ENCODE measurements around the gene FAM193B. TPM values are rescaled to one million over a fixed set of nuclear protein-coding genes. Genes with fewer than 3 reads are reported as not detected.

FAM193B gene
- total RNA-seq, 3 donors from 2014 or later (not counting 1 experiment from before 2014, with no cell fraction given) = 203 to 235 (median 216) TPM

DNA sequence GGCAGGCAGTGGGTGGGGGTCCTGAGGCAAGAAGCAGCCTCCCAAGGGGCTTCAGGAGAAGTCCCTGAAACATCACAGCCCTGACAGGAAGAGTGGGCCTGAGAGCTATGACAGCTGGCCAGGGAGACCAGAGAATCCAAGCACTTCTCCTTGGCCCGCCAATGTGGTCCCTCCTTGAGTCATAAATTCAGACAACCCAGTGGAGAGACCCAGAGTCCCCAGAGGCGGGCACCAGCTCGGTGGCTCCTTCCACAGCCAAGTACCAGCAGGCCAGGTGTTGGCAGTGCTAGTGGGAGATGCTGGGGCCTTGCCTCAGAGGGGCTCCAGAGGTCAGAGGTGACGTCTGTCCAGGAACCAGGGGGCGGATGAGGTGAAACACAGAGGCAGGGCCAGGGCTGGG lies 43.2 kb downstream of the FAM193B start:
- H3K36me3 Mint-ChIP-seq = no peaks in the 10 kb centered on the region
- Histone ChIP-seq H3K4me3 (ENCODE audit: low read length) (no peak overlapping the region), H3K27ac (ENCODE audit: low read length) (peak overlapping the region; percentile 81), H3K4me1 (ENCODE audit: control insufficient read depth, insufficient read depth, low read length) (peaks cover 50% of the 10 kb centered on the region), H3K27me3 (ENCODE audit: control insufficient read depth, insufficient read depth, low read length) (no peaks in the 10 kb centered on the region), H3K9me3 (ENCODE audit: control insufficient read depth, insufficient read depth, low read length) (no peaks in the 10 kb centered on the region), H3K36me3 (ENCODE audit: control insufficient read depth, insufficient read depth, low read length) (peaks cover 44% of the 10 kb centered on the region)
- H3K4me1 Mint-ChIP-seq = peaks cover 19 to 35% of the 10 kb centered on the region in 2 donors
- intact Hi-C loops (cut with micrococcal nuclease) = no loop called here
- H3K27ac Mint-ChIP-seq = no peak overlapping the region
- no peak for DNase-seq
- peaks cover 0 to 6% of the 10 kb centered on the region in 2 donors for H3K27me3 Mint-ChIP-seq (ENCODE audit: low read depth in 2 of 2)
- 82% methylated on average over 5 of the region's 5 CpGs for WGBS (ENCODE audit: insufficient coverage)
- ATAC-seq = no peak
- no peaks in the 10 kb centered on the region for H3K9me3 Mint-ChIP-seq
- H3K4me3 Mint-ChIP-seq = no peak overlapping the region
- TF ChIP-seq, protein P1, sequence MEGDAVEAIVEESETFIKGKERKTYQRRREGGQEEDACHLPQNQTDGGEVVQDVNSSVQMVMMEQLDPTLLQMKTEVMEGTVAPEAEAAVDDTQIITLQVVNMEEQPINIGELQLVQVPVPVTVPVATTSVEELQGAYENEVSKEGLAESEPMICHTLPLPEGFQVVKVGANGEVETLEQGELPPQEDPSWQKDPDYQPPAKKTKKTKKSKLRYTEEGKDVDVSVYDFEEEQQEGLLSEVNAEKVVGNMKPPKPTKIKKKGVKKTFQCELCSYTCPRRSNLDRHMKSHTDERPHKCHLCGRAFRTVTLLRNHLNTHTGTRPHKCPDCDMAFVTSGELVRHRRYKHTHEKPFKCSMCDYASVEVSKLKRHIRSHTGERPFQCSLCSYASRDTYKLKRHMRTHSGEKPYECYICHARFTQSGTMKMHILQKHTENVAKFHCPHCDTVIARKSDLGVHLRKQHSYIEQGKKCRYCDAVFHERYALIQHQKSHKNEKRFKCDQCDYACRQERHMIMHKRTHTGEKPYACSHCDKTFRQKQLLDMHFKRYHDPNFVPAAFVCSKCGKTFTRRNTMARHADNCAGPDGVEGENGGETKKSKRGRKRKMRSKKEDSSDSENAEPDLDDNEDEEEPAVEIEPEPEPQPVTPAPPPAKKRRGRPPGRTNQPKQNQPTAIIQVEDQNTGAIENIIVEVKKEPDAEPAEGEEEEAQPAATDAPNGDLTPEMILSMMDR (IDR thresholded peaks at IDR 0.05) = no peak

DNA sequence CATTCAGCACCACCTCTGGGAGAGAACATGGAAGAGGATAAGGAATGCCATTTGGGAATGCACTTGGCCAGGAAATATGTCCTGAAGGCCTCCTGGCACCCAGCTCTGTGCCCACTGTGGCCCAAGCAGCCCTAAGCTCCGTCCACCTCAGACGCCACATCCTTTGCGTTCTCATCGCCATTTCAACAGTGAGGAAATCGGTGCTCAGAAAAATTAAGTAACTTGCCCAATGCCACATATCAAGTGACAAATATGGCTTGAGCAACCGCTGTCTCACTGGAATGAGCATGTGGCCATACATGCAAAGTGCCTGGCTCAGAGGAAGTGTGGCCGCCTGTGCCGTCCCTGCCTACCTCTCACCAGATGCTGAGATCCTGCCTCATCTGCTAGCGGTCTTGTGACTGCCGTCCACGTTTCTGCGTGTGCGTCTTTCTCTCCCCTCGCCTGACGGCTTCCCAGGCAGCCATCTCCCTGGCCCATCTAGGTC lies 43.8 kb downstream of the FAM193B start:
- WGBS (ENCODE audit: insufficient coverage) = 71% methylated on average over 15 of the region's 15 CpGs
- ATAC-seq = peak in 2 of 3 donors; percentile 45 to 79
- H3K4me1 Mint-ChIP-seq = peaks cover 13 to 29% of the 10 kb centered on the region in 2 donors
- peak overlapping the region in 1 of 2 donors; percentile 14 for H3K27ac Mint-ChIP-seq
- peaks cover 0 to 6% of the 10 kb centered on the region in 2 donors for H3K27me3 Mint-ChIP-seq (ENCODE audit: low read depth in 2 of 2)
- Histone ChIP-seq H3K36me3 (ENCODE audit: control insufficient read depth, insufficient read depth, low read length) (peaks cover 43% of the 10 kb centered on the region), H3K4me1 (ENCODE audit: control insufficient read depth, insufficient read depth, low read length) (peaks cover 44% of the 10 kb centered on the region), H3K27ac (ENCODE audit: low read length) (peak overlapping the region; percentile 81), H3K4me3 (ENCODE audit: low read length) (no peak overlapping the region), H3K27me3 (ENCODE audit: control insufficient read depth, insufficient read depth, low read length) (no peaks in the 10 kb centered on the region), H3K9me3 (ENCODE audit: control insufficient read depth, insufficient read depth, low read length) (no peaks in the 10 kb centered on the region)
- H3K4me3 Mint-ChIP-seq = no peak overlapping the region
- intact Hi-C loops (cut with micrococcal nuclease) = no loop called here
- DNase-seq = no peak
- TF ChIP-seq, protein P1 (IDR thresholded peaks at IDR 0.05) = no peak
- H3K9me3 Mint-ChIP-seq = no peaks in the 10 kb centered on the region
- H3K36me3 Mint-ChIP-seq = no peaks in the 10 kb centered on the region

GRCh38 chr5:177509991-177510566 lies 44.3 kb downstream of the FAM193B start:
- H3K27ac ChIP-seq (ENCODE audit: low read length) = peak overlapping the region; percentile 81
- Mint-ChIP-seq H3K4me1 (peaks cover 8 to 27% of the 10 kb centered on the region in 2 donors), H3K4me3 (no peak overlapping the region), H3K27ac (peak overlapping the region in 1 of 2 donors; percentile 82), H3K27me3 (ENCODE audit: low read depth in 2 of 2) (peaks cover 0 to 6% of the 10 kb centered on the region in 2 donors), H3K36me3 (no peaks in the 10 kb centered on the region), H3K9me3 (no peaks in the 10 kb centered on the region)
- DNase-seq (no peak), ATAC-seq (peak in 1 of 3 donors; percentile 7)
- 53% methylated on average over 11 of the region's 11 CpGs for WGBS (ENCODE audit: insufficient coverage)
- TF ChIP-seq, protein P1 (IDR thresholded peaks at IDR 0.05) = no peak
- no peaks in the 10 kb centered on the region for H3K9me3 ChIP-seq (ENCODE audit: control insufficient read depth, insufficient read depth, low read length)
- peaks cover 38% of the 10 kb centered on the region for H3K36me3 ChIP-seq (ENCODE audit: control insufficient read depth, insufficient read depth, low read length)
- H3K4me1 ChIP-seq (ENCODE audit: control insufficient read depth, insufficient read depth, low read length) = peaks cover 42% of the 10 kb centered on the region
- peak overlapping the region; percentile 37 for H3K4me3 ChIP-seq (ENCODE audit: low read length)
- H3K27me3 ChIP-seq (ENCODE audit: control insufficient read depth, insufficient read depth, low read length) = no peaks in the 10 kb centered on the region
- intact Hi-C loops (cut with micrococcal nuclease) = no loop called here

Data from natural killer cell (primary cell).